Esophagus mucosa (tissue), 1 donor: Measurements from ENCODE around the gene SLC16A3. TPM values are rescaled to one million over a fixed set of nuclear protein-coding genes. Genes with fewer than 3 reads are reported as not detected.

Experiments
- ATAC-seq: fragments of 200-7000 bp; cut with Tn5 transposase; one replicate; pipeline ENCODE4 v1.9.1; 2020
- total RNA-seq: library from RNA; stranded (reverse); gene quantifications from one replicate; pipeline ENCODE4 v1.2.4, GENCODE V29; 2023
- donor health status: DM: yes; HTN: yes; CAD: no.

SLC16A3 gene
- total RNA-seq, 1 donor from 2014 or later = 50.0 TPM

- ATAC-seq = no peak
These were observed 8.4 kb downstream of the SLC16A3 start for GRCh38 chr17:82237083-82237745.

GRCh38 chr17:82237746-82238471, 9.1 kb downstream of the SLC16A3 start:
- ATAC-seq = no peak

GRCh38 chr17:82238472-82239201, 9.8 kb downstream of the SLC16A3 start:
- peak; percentile 47 for ATAC-seq

GRCh38 chr17:82239401-82239925, 10.6 kb downstream of the SLC16A3 start:
- no peak for ATAC-seq

GRCh38 chr17:82239926-82240505, 11.2 kb downstream of the SLC16A3 start:
- ATAC-seq = no peak

- no peak for ATAC-seq
These were observed 11.8 kb downstream of the SLC16A3 start for GRCh38 chr17:82240506-82241182.

- peak; percentile 14 for ATAC-seq
These were observed 12.5 kb downstream of the SLC16A3 start for GRCh38 chr17:82241183-82241925.

GRCh38 chr17:82241926-82242697, 13.3 kb downstream of the SLC16A3 start:
- ATAC-seq = peak; percentile 0

GRCh38 chr17:82242698-82242976, 13.8 kb downstream of the SLC16A3 start:
- ATAC-seq = no peak

GRCh38 chr17:82242977-82243647, 14.3 kb downstream of the SLC16A3 start:
- ATAC-seq = no peak

- no peak for ATAC-seq
These were observed 15.0 kb downstream of the SLC16A3 start for GRCh38 chr17:82243648-82244412.

- no peak for ATAC-seq
These were observed 15.7 kb downstream of the SLC16A3 start for GRCh38 chr17:82244413-82245133.

- ATAC-seq = no peak
These were observed 16.5 kb downstream of the SLC16A3 start for GRCh38 chr17:82245134-82246039.

GRCh38 chr17:82246040-82246364, 17.2 kb downstream of the SLC16A3 start:
- ATAC-seq = no peak

GRCh38 chr17:82246365-82247181, 17.7 kb downstream of the SLC16A3 start:
- peak; percentile 80 for ATAC-seq

- no peak for ATAC-seq
These were observed 18.5 kb downstream of the SLC16A3 start for GRCh38 chr17:82247182-82247823.
